SK-N-SH treated with all-trans-retinoic acid at 6 μM for 48 hours (cell line): Measurements from ENCODE around the gene SSU72.
A peak's percentile ranks its signal among the peaks of the same experiment; 100 is the strongest.

Source experiments
- ATAC-seq: fragments of 200-7000 bp; cut with Tn5 transposase; 3 replicates; pipeline ENCODE4 v1.9.1; 2020; ENCODE audit warnings: mild to moderate bottlenecking, moderate library complexity
- ARNTL ChIP-seq: fragments of 450-650 bp; formaldehyde crosslinking; IDR thresholded peaks from 2 replicates; pipeline ENCODE4 v1.5.0; 2020; ENCODE audit warnings: low read depth, mild to moderate bottlenecking, moderate library complexity, borderline replicate concordance
- CSRNP3 ChIP-seq: fragments of 250-450 bp; sonication (Bioruptor Pico); IDR thresholded peaks from 2 replicates; pipeline ENCODE4 v1.5.1; 2021; ENCODE audit warnings: mild to moderate bottlenecking, moderate library complexity
- ESRRG ChIP-seq: fragments of 250-450 bp; sonication (Bioruptor Pico); IDR thresholded peaks from 2 replicates; pipeline ENCODE4 v1.6.1; 2021; ENCODE audit warnings: mild to moderate bottlenecking
- GLIS3 ChIP-seq: fragments of 250-450 bp; sonication (Bioruptor Pico); IDR thresholded peaks from 2 replicates; pipeline ENCODE4 v1.5.0; 2020; ENCODE audit warnings: mild to moderate bottlenecking, moderate library complexity
- ISL1 ChIP-seq: fragments of 250-450 bp; sonication (Bioruptor Pico); IDR thresholded peaks from 2 replicates; pipeline ENCODE4 v2.1.2; 2022; ENCODE audit warnings: mild to moderate bottlenecking, moderate library complexity
- OSR1 ChIP-seq: fragments of 250-450 bp; sonication (Bioruptor Pico); IDR thresholded peaks from 2 replicates; pipeline ENCODE4 v1.8.0; 2022; ENCODE audit warnings: moderate library complexity, mild to moderate bottlenecking, inconsistent platforms
- PPARA ChIP-seq: fragments of 250-450 bp; sonication (Bioruptor Pico); IDR thresholded peaks from 2 replicates; pipeline ENCODE4 v1.5.0; 2020; ENCODE audit warnings: mild to moderate bottlenecking, borderline replicate concordance
- RARB ChIP-seq: fragments of 250-450 bp; sonication (Bioruptor Pico); IDR thresholded peaks from 2 replicates; pipeline ENCODE4 v1.8.0; 2021; ENCODE audit warnings: mild to moderate bottlenecking, moderate library complexity
- SNAI2 ChIP-seq: fragments of 250-450 bp; sonication (Bioruptor Pico); IDR thresholded peaks from 2 replicates; pipeline ENCODE4 v1.5.0; 2020; ENCODE audit warnings: mild to moderate bottlenecking, moderate library complexity
- TCF4 ChIP-seq: fragments of 250-450 bp; sonication (Bioruptor Pico); IDR thresholded peaks from 2 replicates; pipeline ENCODE4 v1.8.0; 2021; ENCODE audit warnings: mild to moderate bottlenecking, moderate library complexity, borderline replicate concordance
- TOX ChIP-seq: fragments of 250-450 bp; sonication (Bioruptor Pico); IDR thresholded peaks from 2 replicates; pipeline ENCODE4 v1.8.0; 2021; ENCODE audit warnings: mild to moderate bottlenecking, moderate library complexity, borderline replicate concordance
- TSHZ2 ChIP-seq: fragments of 250-450 bp; sonication (Bioruptor Pico); IDR thresholded peaks from 2 replicates; pipeline ENCODE4 v1.5.0; 2020; ENCODE audit warnings: mild to moderate bottlenecking, moderate library complexity
- ZC3H10 ChIP-seq: fragments of 250-450 bp; sonication (Bioruptor Pico); IDR thresholded peaks from 2 replicates; pipeline ENCODE4 v1.5.1; 2021; ENCODE audit warnings: mild to moderate bottlenecking, moderate library complexity
- ZFP30 ChIP-seq: fragments of 450-650 bp; formaldehyde crosslinking; IDR thresholded peaks from 2 replicates; pipeline ENCODE4 v1.5.0; 2022; ENCODE audit warnings: mild to moderate bottlenecking, moderate library complexity
- ZNF565 ChIP-seq: fragments of 450-650 bp; formaldehyde crosslinking; conservative IDR thresholded peaks from 2 replicates; pipeline ENCODE4 v1.5.0; 2020; ENCODE audit warnings: low read depth, mild to moderate bottlenecking, moderate library complexity
- ZNF70 ChIP-seq: fragments of 450-650 bp; formaldehyde crosslinking; IDR thresholded peaks from 2 replicates; pipeline ENCODE4 v1.5.0; 2020; ENCODE audit warnings: mild to moderate bottlenecking, moderate library complexity
- ZNF8 ChIP-seq: fragments of 450-650 bp; formaldehyde crosslinking; IDR thresholded peaks from 2 replicates; pipeline ENCODE4 v1.5.0; 2020; ENCODE audit warnings: mild to moderate bottlenecking, moderate library complexity
- TF ChIP-seq, protein P1 (sequence below): fragments of 250-450 bp; sonication (Bioruptor Pico); IDR thresholded peaks from 2 replicates; pipeline ENCODE4 v1.8.0; 2020; ENCODE audit warnings: mild to moderate bottlenecking, moderate library complexity, borderline replicate concordance

SSU72 gene

GRCh38 chr1:1574721-1575537 lies at the start of gene SSU72:
Gene SSU72 (minus strand): TSS chr1:1574863. CDS start chr1:1574557, 306 bp downstream.
- ATAC-seq, result peak; percentile 70
- TF ChIP-seq TCF4 (no peak), TSHZ2 (CRISPR knock-in tag) (0 out of 2 replicates have a peak, but pooled peaks have one; percentile 13), GLIS3 (no peak)

DNA sequence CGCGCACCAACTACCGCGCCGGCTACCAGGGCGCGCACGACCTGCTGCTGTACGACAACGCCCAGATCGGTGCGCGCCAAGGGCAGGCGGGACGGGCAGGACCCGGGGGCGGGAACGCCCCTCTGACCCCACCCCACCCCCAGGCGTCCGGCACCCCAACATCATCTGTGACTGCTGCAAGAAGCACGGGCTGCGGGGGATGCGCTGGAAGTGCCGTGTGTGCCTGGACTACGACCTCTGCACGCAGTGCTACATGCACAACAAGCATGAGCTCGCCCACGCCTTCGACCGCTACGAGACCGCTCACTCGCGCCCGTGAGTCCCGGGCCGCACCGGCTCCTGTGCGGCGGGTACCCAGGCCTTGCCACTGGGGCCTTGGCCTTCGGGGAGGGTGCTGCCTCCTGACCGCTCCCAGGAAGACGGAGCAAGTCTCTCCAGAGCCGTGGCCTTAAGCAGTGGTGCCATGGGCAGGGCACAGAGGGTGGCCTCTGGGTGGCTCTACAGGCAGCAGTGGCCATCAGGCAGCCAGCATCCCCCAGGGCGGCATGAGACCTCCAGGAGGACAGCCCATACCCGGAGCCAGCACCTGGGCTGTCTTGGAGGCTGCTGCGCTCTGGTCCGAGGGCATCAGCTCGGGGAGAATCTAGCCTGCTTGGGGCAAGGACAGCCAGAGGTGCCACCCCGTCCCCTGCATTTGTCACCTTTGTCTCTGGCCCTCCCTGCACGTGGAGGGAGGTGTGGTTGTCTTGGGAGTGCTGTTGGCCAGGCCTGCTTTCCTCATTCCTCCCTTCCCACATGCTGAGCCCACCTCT lies 49.2 kb upstream of the SSU72 start:
- ATAC-seq, result no peak
- TF ChIP-seq TSHZ2 (CRISPR knock-in tag) (no peak), ISL1 (CRISPR knock-in tag) (no peak), ZFP30 (no peak), GLIS3 (no peak), PPARA (CRISPR knock-in tag) (no peak), ZC3H10 (CRISPR knock-in tag) (no peak), ARNTL (CRISPR knock-in tag) (no peak), ZNF8 (no peak), ZNF565 (CRISPR knock-in tag) (no peak), CSRNP3 (no peak), TOX (no peak), ESRRG (CRISPR knock-in tag) (no peak)
- TF ChIP-seq, protein P1, sequence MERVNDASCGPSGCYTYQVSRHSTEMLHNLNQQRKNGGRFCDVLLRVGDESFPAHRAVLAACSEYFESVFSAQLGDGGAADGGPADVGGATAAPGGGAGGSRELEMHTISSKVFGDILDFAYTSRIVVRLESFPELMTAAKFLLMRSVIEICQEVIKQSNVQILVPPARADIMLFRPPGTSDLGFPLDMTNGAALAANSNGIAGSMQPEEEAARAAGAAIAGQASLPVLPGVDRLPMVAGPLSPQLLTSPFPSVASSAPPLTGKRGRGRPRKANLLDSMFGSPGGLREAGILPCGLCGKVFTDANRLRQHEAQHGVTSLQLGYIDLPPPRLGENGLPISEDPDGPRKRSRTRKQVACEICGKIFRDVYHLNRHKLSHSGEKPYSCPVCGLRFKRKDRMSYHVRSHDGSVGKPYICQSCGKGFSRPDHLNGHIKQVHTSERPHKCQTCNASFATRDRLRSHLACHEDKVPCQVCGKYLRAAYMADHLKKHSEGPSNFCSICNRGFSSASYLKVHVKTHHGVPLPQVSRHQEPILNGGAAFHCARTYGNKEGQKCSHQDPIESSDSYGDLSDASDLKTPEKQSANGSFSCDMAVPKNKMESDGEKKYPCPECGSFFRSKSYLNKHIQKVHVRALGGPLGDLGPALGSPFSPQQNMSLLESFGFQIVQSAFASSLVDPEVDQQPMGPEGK (CRISPR knock-in tag), result no peak

DNA sequence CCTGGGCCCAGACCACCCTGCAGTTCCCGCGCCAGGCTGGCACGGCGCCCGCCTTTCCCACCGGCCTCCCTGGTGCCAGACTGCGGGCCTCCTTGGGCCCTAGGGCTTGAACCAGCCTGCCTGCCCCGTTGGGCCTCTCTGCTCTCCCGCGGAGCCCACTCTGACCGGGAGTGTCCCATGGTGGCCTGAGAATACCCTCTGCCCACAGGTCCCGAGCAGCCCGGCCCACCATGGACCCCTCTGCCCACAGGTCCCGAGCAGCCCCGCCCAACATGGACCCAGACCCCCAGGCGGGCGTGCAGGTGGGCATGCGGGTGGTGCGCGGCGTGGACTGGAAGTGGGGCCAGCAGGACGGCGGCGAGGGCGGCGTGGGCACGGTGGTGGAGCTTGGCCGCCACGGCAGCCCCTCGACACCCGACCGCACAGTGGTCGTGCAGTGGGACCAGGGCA lies 48.5 kb upstream of the SSU72 start:
- TF ChIP-seq CSRNP3, result no peak
- no peak for TF ChIP-seq OSR1 (CRISPR knock-in tag)
- TF ChIP-seq ZNF8, result no peak
- TF ChIP-seq TCF4, result no peak
- TF ChIP-seq ZNF70 (CRISPR knock-in tag), result no peak
- no peak for TF ChIP-seq TSHZ2 (CRISPR knock-in tag)
- TF ChIP-seq GLIS3, result no peak
- TF ChIP-seq ISL1 (CRISPR knock-in tag), result no peak
- no peak for TF ChIP-seq ZFP30
- no peak for TF ChIP-seq ZNF565 (CRISPR knock-in tag)
- TF ChIP-seq, protein P1 (CRISPR knock-in tag), result no peak
- no peak for TF ChIP-seq PPARA (CRISPR knock-in tag)
- TF ChIP-seq SNAI2 (CRISPR knock-in tag), result no peak
- TF ChIP-seq RARB (CRISPR knock-in tag), result no peak
- no peak for TF ChIP-seq ESRRG (CRISPR knock-in tag)
- ATAC-seq, result no peak
